Erythroblast (primary cell): Measurements from ENCODE around the gene IRF7.

Experiments used
- GATA1 ChIP-seq: IDR thresholded peaks from 2 replicates; pipeline ENCODE4 v1.6.1; 2011; ENCODE audit warnings: low read depth, mild to moderate bottlenecking, control low read depth, low read length, moderate library complexity
- POLR2A ChIP-seq: IDR thresholded peaks from 2 replicates; pipeline ENCODE4 v1.6.1; 2011; ENCODE audit warnings: mild to moderate bottlenecking, low read length

DNA sequence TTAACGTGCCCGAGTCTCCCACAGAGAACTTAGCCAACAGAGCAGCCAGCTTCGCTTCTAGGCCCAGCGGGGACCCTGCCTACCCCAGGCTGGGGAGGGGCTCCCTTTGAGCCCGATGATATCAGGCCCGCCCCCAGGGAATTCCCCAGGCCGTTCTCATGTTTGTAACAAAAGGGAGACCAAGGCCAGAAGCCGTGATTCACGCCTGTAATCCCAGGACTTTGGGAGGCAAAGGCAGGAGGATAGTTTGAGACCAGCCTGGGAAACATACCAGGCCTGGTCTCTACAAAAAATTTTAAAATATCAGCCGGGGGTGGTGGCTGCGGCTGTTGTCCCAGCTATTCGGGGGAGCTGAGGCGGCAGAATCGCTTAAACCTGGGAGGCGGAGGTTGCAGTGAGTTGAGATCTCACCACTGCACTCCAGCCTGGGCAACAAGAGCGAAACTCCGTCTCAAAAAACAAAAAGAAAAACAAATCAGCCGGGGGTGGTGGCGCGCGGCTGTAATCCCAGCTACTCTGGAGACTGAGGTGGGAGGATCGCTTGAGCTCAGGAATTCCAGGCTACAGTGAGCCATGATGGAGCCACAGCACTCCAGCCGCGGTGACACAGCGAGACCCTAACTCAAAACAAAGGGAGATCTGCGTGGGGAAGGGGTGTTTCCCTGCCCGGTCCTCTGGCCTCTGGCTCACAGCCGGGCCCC is 23.0 kb upstream of the IRF7 start:
- TF ChIP-seq POLR2A (no peak), GATA1 (no peak)
